AG10803 (cell line): Measurements from ENCODE around the gene WNT7B.

Experiments
- DNase-seq: peaks from one replicate; pipeline ENCODE4 v3.0.0; 2010; ENCODE audit warnings: low read depth
- H3K4me3 ChIP-seq: 2 replicates; pipeline ENCODE4 v1.5.1; 2011; ENCODE audit warnings: mild to moderate bottlenecking, low read length, control low read depth
- TF ChIP-seq, protein P1 (sequence below): conservative IDR thresholded peaks from 2 replicates; pipeline ENCODE4 v1.5.1; 2011; ENCODE audit warnings: mild to moderate bottlenecking, low read length, control low read depth, inconsistent platforms

Gene WNT7B

DNA sequence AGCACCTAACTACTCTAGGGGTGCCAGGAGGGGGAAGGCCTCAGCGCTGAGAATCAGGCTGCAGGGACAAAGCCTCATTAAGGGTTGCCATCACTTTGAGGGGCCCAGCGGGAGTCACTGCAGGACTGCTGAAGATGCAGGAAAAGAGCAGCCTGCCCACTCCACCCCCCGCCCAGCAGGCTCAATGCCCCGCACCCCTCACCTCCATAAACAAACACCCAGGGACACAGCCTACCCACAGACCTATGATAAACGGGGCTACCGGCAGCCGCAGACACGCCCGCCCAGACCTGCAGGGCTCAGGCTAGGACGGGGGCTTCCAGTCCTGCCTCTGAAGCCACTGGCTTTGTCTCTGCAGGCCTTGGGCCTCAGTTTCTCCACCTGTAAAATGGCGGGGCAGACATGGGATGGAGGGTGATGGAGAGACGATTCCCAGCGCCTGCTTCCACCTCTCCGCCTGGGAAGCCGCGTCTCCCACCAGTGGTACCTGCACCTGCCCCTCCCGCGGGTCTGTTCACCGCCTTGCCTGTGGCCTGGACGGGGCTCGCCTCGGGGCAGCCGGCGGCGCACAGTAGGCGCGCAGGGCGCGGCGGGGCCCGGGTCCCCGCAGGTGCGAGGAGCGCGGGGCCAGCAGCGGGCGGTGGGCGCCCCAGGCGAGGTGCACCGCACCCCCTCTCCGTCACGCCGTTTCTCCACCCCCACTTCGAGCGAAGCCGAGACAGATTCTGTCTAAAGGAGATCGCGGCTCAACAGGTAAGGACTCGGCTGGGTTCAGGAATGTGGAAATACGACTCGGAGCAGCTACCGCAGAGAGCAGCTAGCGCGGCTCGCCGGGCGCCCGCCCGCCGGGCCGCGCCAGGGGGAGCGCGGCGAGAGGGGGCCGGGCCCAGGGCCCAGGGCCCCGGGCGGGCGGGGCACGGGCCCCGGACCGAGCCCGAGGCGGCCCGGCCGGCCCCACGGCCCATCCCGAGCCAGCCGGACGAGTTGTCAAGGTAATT is 1.5 kb downstream of the WNT7B start:
- H3K4me3 ChIP-seq: no peak overlapping the region
- DNase-seq: no peak
- TF ChIP-seq, protein P1, sequence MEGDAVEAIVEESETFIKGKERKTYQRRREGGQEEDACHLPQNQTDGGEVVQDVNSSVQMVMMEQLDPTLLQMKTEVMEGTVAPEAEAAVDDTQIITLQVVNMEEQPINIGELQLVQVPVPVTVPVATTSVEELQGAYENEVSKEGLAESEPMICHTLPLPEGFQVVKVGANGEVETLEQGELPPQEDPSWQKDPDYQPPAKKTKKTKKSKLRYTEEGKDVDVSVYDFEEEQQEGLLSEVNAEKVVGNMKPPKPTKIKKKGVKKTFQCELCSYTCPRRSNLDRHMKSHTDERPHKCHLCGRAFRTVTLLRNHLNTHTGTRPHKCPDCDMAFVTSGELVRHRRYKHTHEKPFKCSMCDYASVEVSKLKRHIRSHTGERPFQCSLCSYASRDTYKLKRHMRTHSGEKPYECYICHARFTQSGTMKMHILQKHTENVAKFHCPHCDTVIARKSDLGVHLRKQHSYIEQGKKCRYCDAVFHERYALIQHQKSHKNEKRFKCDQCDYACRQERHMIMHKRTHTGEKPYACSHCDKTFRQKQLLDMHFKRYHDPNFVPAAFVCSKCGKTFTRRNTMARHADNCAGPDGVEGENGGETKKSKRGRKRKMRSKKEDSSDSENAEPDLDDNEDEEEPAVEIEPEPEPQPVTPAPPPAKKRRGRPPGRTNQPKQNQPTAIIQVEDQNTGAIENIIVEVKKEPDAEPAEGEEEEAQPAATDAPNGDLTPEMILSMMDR: no peak

DNA sequence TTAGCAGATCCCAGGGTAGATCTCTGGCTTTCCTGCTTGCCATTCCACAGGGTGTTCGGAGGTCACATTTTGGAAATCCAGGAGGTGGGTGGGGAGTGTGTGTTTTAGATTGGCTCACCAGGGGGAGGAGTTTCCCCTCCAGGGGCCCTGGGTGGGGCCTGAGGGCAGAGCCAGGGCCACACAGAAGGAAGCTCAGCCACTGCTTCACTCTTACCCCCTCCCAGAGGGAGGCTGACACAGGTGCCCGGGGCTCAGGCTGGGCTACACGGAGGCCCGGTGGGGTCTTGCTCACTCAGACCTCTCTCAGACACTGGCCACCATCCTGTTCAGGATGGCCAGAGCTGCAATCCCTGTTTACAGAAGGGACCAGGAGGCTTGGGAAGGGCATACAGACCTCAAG is 2.5 kb downstream of the WNT7B start:
- TF ChIP-seq, protein P1: no peak
- no peak for DNase-seq
- no peak overlapping the region for H3K4me3 ChIP-seq

DNA sequence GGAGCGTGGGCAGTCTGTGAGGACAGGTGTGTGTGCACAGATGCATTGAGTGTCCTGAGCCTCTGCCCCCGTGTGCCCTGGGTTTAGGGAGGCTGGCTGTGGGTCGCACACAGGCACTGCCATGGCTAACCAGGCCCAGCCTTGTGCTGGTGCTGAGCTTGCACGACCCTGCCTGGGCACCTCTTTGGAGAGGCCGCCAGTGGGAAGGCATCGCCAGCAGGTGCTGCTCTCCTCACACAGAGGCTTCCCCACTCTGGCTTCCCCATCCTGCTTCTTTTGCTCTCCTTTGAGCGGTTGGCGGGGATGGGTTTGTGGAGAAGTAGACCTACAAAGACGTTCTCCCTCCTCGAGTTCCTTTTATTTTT is 4.1 kb downstream of the WNT7B start:
- TF ChIP-seq, protein P1: no peak
- no peak overlapping the region for H3K4me3 ChIP-seq
- DNase-seq: no peak

DNA sequence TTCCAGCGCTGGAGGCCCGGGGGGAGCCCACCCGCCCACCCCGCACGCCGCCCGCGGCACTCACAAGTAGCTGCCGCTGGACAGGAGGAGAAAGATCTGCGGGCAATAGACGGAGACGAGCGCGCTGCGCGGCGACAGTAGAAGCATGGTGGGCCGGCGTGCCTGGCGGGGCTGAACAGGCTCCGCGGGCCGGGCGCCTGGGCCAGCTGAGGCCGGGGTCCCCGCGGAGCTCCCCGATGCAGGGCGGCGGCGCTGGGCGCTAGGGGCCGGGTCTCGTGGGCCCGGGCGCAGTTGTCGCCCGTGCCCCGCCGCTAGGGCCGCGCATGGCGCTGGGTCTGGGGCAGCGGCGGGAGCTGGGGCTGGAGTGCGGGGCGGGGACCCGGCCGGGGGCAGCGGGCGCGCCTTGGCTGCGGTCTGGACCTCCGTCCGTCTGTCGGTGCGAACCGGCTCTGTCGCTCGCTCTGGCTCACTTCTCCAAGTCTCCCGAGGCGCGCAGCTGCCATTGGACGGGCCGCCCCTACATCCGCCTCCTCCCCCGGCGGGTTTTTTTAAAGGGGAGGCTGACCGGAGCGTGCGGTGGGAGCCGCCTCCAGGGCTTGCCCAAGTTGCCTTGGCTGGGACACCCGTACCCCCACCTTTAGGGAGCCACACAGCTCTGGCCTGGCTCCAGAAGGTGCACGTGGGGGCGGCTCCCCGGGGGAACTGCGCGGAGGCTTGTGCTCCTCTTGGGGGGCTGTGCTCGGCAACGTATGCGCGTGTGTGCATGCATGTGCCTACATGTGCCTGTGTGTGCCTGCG is 4.7 kb downstream of the WNT7B start:
- TF ChIP-seq, protein P1: no peak
- DNase-seq: no peak
- H3K4me3 ChIP-seq: no peak overlapping the region

DNA sequence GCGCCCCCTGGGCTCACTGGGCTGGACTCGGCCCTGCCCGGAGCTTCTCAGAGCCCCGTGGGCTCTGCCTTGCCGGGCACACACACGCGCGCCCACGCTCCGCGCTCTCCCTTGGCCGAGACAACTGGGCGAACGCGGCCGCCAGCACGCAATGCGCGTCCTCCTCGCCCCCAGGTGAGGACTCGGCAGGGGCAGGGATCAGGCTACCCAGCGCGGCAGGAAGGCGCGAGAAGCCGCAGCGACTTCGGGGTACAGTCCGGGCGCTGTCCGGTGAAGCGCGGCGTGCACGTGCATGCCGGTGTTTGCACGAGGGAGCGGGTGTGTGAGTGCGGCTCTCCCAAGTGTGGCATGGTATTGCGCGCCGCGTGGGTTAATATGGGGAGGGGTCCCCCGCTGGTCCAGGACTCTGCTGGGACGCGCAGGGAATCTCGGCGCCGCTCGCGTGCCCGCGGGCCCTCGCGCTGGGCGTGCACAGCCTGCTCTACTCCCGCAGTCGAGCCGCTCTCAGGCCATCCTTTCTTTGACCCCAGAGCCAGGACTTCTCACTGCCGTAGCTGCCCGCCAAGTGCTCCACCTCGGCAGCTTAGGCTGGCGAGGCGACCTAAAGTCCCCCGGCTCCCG is 5.4 kb downstream of the WNT7B start:
- TF ChIP-seq, protein P1: no peak
- DNase-seq: no peak
- H3K4me3 ChIP-seq: peak overlapping the region; percentile 41

DNA sequence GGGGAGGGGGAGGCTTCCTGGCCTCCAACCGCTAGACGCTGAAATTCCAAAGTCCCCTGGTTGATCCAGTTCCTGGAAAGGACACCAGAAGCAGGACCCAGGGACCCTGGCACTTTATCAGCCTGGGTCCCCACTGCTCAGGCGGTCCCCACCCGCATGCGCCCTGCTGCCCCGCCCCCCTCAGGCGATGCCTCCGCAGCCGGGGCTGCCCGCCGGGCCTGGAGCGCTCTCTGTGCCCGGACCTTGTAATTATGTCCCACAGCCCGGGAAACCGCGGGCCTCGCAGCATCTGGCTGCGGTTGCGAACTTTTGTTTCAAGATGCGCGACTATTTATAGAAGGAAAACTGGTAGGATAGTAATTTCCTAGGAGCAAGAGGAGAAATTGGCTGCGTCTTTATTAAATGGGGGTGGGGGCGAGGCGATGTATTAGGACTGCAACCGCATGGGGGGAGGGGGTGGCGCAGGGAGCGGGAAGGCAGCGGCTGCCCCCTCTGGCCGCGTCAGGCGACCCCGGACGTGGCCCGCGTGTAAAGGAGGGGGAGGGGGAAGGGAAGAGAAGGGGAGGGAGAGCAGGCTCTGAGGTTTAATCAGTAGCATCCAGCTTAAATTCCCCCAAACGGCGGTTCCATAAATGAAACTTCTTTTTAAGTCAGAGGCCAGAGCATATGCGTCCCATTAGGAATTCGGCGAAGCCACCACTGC is 6.1 kb downstream of the WNT7B start:
- peak overlapping the region; percentile 41 for H3K4me3 ChIP-seq
- TF ChIP-seq, protein P1: no peak
- DNase-seq: peak; percentile 58
